Neuron (in vitro differentiated cells): ENCODE measurements around the gene SMARCAD1.
"Not testable (repeated sequence)": the region's sequence is repeated elsewhere in the genome, so short reads cannot be mapped to it uniquely, and the experiment has no call there.

ENCODE experiments used
- H2AFZ ChIP-seq: one replicate; pipeline ENCODE4 v1.6.1; 2013; ENCODE audit warnings: low read depth, mild to moderate bottlenecking, inconsistent platforms, low read length, moderate library complexity
- H3K27me3 ChIP-seq: one replicate; pipeline ENCODE4 v1.6.1; 2013; ENCODE audit warnings: low read length; ENCODE audit not compliant: insufficient read depth
- H3K36me3 ChIP-seq: one replicate; pipeline ENCODE4 v1.6.1; 2013; ENCODE audit warnings: low read length; ENCODE audit not compliant: insufficient read depth
- H3K4me1 ChIP-seq: one replicate; pipeline ENCODE4 v1.6.1; 2013; ENCODE audit warnings: low read length; ENCODE audit not compliant: insufficient read depth
- H3K4me3 ChIP-seq: 2 replicates; pipeline ENCODE4 v1.5.1; 2013; ENCODE audit warnings: mild to moderate bottlenecking, low read length, moderate library complexity
- H3K9me3 ChIP-seq: one replicate; pipeline ENCODE4 v1.6.1; 2013; ENCODE audit warnings: low read length

The SMARCAD1 gene

DNA sequence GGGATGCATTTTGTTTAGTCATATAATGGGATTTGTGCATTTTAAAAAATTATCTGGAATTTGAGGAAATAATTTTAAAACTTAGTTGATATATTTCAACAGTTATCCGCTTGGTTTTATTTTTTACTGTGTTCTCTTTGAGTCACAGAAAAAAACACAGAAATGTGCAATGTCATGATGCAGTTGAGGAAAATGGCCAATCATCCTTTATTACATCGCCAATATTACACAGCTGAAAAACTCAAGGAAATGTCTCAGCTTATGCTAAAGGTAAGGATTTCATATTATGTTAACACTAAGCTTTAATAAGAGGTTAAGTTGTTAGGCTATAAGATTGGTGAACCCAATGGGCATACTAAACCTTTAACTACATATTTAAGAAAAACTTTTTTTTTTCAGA is 71.1 kb downstream of the SMARCAD1 start:
- Histone ChIP-seq H3K9me3 (peaks cover 2% of the 10 kb centered on the region), H3K4me3 (no peak overlapping the region), H2AFZ (no peak overlapping the region), H3K4me1 (no peaks in the 10 kb centered on the region), H3K36me3 (peaks cover 86% of the 10 kb centered on the region), H3K27me3 (no peaks in the 10 kb centered on the region)

DNA sequence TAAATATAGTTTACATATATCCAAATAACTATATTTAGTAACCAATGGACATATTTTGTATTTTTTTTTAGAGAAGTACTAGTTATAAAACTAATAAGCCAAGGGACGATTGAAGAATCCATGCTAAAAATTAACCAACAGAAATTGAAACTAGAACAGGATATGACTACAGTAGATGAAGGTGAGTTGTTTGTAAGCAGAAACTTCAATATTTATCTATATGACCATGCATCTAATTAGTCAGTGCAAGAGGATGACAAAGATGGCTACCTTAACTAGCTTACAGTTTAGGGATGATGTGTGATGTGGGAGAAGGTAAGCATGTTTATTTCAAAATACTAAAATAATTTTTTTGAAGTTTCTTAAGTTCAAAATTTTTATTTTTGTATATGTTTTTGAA is 77.2 kb downstream of the SMARCAD1 start:
- Histone ChIP-seq H3K4me3 (no peak overlapping the region), H2AFZ (no peak overlapping the region), H3K36me3 (peaks cover 81% of the 10 kb centered on the region), H3K9me3 (peaks cover 2% of the 10 kb centered on the region), H3K4me1 (no peaks in the 10 kb centered on the region), H3K27me3 (no peaks in the 10 kb centered on the region)

DNA sequence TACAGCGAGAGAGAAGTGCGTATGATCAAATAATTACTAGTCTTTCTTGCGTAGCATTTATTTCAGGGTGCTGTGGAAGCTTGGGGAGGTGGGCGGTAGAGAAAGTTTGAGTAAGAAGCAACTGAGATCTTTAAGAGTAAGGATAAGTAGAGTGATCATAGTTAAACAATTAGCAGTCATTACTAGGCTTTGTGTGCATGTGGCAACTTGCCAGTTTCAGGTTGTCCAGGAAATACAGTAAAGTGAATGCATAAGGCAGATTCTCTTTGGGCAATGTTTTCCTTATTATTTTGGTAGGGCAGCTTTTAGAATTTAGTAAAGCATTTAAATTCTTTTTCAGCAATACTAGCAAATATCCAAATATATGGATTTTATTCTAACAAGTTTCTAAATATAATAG is 78.0 kb downstream of the SMARCAD1 start:
- Histone ChIP-seq H3K36me3 (peaks cover 80% of the 10 kb centered on the region), H3K4me3 (no peak overlapping the region), H2AFZ (no peak overlapping the region), H3K4me1 (no peaks in the 10 kb centered on the region), H3K27me3 (no peaks in the 10 kb centered on the region), H3K9me3 (peaks cover 2% of the 10 kb centered on the region)

DNA sequence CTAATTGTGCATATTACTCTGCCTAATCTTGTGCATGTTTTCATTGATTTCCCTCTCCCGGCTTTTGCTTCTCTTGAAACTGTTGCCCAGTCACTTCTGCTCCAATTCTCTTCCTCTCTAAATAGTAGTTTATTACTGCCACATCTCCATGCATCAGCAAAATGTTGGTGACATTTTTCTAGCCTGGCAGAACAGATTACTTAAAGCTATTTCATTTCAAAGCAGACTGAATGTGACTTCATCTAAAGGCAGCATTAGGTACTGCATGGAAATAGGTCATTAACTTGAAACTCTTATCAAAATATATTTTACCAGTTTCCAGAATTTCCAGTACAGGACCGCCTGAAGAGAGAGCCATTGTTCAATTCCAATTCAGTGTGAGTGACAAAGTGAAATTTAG is 82.6 kb downstream of the SMARCAD1 start:
- Histone ChIP-seq H3K9me3 (no peaks in the 10 kb centered on the region), H3K4me1 (no peaks in the 10 kb centered on the region), H3K27me3 (no peaks in the 10 kb centered on the region), H3K36me3 (peaks cover 59% of the 10 kb centered on the region), H2AFZ (no peak overlapping the region), H3K4me3 (no peak overlapping the region)

DNA sequence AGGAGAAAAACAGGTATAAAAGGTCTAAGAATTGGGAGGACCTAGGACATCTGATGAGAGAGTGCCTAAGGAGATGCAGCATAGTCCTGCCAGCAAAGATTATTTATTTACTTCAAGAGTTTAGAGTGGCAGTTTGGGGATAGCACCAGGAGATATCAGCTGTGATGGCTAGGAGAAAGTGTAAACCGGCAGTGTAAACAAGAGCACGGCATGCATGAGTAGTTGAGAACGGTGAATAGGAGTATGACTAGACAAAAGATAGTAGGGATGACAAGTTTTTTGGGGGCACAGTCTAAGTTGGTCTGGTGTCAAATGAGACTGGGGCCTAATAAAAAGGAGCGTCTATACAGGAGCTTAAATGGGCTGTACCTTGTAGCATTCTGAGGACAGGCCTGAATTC is 86.3 kb downstream of the SMARCAD1 start:
- H3K4me3 ChIP-seq, H3K4me1 ChIP-seq, H3K9me3 ChIP-seq, H2AFZ ChIP-seq, H3K27me3 ChIP-seq: not testable (repeated sequence)
- H3K36me3 ChIP-seq: peaks cover 30% of the 10 kb centered on the region

DNA sequence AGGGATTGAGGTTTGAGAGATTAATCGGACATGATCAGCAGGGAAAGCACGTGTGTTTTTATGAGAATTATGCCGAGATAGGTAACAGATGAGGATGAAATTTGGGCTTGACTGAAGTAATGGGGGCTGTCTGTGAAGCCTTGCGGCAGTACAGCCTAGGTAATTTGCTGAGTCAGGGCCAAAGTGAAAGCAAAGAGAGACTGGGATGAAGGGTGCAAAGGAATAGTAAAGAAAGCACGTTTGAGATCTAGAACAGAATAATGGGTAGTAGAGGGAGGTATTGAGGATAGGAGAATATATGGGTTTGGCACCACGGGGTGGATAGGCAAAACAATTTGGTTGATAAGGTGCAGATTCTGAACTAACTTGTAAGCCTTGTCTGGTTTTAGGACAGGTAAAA is 87.8 kb downstream of the SMARCAD1 start:
- H2AFZ ChIP-seq: not testable (repeated sequence)

DNA sequence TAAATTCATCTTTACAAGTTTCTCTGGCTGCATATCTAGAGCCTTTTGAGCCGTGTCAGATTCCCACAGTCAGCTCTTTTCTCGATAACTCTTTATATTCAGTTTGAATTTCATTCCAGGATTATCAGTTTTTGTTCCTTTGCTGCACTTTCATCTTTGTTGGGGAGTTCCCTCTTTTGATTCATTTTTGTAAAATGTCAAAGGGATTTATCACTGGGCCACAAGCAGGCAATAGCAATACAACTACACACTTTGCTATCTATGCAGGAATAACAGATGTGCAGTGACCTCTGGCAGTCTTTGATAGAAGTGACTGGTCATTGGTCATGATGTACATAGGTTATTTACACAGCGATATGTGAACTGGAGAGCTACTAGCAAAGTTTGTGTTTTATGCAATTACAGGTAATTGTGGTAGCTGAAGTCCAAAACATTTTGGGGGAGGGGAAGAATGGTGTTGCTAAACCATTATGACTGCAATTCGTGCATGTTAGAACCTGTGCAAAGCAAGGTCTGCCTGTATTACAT is 91.1 kb downstream of the SMARCAD1 start:
- no peak overlapping the region for H2AFZ ChIP-seq
- H3K36me3 ChIP-seq: no peaks in the 10 kb centered on the region
- H3K27me3 ChIP-seq: no peaks in the 10 kb centered on the region
- H3K9me3 ChIP-seq: no peaks in the 10 kb centered on the region
- no peaks in the 10 kb centered on the region for H3K4me1 ChIP-seq
- H3K4me3 ChIP-seq: no peak overlapping the region

More for the DNA sequence above, 87.8 kb downstream of the SMARCAD1 start:
- H3K36me3 ChIP-seq: peaks cover 18% of the 10 kb centered on the region
- H3K4me3 ChIP-seq, H3K27me3 ChIP-seq, H3K4me1 ChIP-seq, H3K9me3 ChIP-seq: not testable (repeated sequence)

DNA sequence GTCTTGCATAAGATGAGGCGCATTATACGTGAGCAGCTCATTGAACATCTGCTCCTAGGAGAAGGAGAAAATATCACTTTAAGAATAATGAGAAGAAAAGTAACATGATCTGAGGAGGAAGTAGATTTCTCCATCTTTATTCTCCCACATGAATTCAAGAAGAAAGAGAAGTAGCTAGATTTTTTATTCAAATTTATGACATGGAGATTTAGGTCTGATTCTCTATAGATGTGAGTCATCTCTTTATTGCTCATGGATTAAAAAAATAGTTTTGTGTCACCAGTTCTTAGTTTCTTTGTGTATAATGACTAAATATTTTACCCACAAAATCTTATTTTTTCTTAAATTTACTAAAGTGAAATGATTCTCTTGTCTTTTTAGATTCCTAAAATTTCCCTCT is 94.5 kb downstream of the SMARCAD1 start:
- Histone ChIP-seq H3K9me3 (no peaks in the 10 kb centered on the region), H2AFZ (no peak overlapping the region), H3K4me3 (no peak overlapping the region), H3K4me1 (peaks cover 17% of the 10 kb centered on the region), H3K36me3 (no peaks in the 10 kb centered on the region), H3K27me3 (no peaks in the 10 kb centered on the region)

DNA sequence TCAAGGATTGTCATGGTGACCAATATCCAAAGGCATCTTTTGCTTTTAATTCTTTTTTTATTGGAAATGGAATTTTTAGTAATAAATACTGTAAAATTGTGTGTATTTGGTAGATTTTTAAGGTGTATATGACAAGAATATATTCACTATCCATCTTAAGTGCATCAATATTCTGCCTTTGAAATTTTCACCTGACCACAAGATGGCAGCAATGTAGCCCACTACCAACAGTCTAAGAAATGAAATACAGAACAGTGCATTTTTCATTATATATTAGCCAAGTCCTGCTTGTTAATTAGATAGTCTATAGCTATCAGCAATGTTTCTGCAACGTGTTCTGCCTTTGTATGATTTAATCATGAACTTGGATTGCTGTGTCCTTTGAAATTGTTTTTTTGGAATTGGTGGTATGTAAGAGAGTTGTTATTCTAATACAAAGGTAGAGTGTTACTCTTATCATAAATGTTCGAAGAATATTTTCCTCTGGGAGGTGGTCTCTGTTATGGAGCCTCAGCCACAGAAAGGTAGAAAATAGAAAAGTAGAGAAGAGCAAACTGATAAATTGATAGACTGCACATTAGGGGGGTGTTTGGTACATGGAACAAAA is 96.8 kb downstream of the SMARCAD1 start:
- no peak overlapping the region for H3K4me3 ChIP-seq
- H3K36me3 ChIP-seq: no peaks in the 10 kb centered on the region
- H3K9me3 ChIP-seq: no peaks in the 10 kb centered on the region
- H3K4me1 ChIP-seq: peaks cover 24% of the 10 kb centered on the region
- H3K27me3 ChIP-seq: no peaks in the 10 kb centered on the region
- H2AFZ ChIP-seq: no peak overlapping the region

DNA sequence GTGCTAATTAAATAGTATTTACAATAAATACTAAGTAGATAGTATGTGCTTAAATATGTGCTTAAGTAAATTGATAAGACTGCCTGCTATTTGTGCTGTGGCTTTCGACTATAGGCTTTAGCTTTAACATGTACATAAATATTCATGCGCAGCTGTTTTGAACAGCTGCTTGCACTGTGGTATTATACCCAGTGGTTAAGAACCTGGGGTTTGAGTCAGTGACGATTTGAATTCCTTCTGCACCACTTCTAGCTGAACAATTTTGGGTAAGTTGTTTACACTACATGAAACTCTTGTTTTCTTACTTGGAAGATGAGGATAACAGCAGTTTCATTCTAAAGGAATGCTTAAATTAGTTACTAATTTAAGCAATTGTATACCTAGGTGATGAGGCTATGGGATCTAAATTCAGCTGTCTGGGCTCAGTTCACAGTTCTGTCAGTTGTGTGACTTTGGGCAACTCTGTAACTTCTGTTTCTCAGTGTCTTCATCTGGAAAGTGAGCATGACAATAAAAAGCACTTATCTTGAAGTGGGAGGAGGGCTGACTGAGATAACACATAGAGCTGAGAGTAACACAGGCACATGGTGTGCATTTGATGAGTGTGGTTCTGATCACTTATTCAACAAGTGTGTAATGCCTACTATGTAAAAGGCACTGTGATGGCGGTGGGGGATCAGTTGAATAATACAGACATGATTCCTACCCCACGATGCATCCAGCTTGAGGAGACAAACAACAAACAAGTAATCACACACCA is 98.0 kb downstream of the SMARCAD1 start:
- Histone ChIP-seq H3K4me3 (no peak overlapping the region), H3K27me3 (no peaks in the 10 kb centered on the region), H3K9me3 (no peaks in the 10 kb centered on the region), H2AFZ (no peak overlapping the region), H3K4me1 (peaks cover 24% of the 10 kb centered on the region), H3K36me3 (no peaks in the 10 kb centered on the region)

DNA sequence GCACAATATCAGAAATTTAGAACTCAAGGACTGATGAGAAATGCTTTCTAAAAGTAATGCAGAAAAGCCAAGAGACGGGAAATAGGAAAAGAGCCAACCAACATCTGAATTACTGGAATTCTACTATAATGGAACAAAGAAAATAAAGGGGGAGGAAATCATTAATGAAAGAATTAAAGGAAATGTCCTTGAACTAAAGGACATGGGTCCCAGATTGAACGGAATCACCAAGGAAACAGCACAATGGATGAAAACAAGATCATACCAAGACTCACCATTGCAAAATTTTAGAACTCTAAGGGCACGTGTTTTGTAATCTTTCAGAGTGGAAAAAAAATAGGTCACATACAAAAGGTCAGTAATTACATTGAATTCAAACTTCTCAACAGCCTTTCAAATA is 99.0 kb downstream of the SMARCAD1 start:
- Histone ChIP-seq H3K36me3 (no peaks in the 10 kb centered on the region), H2AFZ (no peak overlapping the region), H3K4me3 (no peak overlapping the region), H3K4me1 (peaks cover 24% of the 10 kb centered on the region), H3K27me3 (no peaks in the 10 kb centered on the region), H3K9me3 (no peaks in the 10 kb centered on the region)

DNA sequence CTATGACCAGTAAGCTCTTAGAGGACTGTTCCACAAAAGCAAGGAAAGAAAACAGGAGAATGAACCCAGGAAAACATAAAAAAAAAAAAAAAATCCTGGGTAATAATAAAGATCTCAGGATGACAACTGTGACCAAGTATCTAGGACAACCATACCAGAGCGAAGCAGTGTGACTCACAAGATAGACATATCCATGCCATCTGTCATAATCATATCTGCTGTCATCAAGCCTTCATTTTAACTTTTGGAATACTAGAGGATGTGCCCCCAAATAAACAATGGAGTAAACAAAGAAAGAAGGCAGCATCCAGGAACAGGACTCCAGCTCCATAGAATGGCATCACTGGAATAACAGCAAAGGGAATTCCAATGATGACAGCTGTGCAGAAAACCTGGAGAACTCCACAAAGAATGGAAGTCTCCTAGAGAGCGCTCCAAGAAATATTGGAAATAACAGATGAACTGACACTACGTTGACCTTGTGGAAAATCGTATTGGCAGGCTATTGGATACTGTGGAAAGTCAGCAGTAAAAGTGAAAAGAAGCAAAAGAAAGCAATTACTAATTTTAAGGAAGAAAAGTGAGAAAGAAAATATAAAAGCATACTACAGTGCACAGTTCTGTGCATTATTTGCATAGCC is 99.7 kb downstream of the SMARCAD1 start:
- H3K4me1 ChIP-seq: peaks cover 24% of the 10 kb centered on the region
- no peaks in the 10 kb centered on the region for H3K9me3 ChIP-seq
- H3K27me3 ChIP-seq: no peaks in the 10 kb centered on the region
- no peak overlapping the region for H2AFZ ChIP-seq
- H3K4me3 ChIP-seq: no peak overlapping the region
- no peaks in the 10 kb centered on the region for H3K36me3 ChIP-seq

DNA sequence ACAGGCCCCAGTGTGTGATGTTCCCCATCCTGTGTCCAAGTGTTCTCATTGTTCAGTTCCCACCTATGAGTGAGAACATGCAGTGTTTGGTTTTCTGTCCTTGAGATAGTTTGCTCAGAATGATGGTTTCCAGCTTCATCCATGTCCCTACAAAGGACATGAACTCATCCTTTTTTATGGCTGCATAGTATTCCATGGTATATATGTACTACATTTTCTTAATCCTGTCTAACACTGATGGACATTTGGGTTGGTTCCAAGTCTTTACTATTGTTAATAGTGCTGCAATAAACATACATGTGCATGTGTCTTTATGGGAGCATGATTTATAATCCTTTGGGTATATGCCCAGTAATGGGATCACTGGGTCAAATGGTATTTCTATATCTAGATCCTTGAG is 112.3 kb downstream of the SMARCAD1 start:
- H3K9me3 ChIP-seq, H3K4me3 ChIP-seq, H2AFZ ChIP-seq, H3K27me3 ChIP-seq, H3K4me1 ChIP-seq, H3K36me3 ChIP-seq: not testable (repeated sequence)
